ENCODE measurements around the gene ATP8B1.

Gene ATP8B1

DNA sequence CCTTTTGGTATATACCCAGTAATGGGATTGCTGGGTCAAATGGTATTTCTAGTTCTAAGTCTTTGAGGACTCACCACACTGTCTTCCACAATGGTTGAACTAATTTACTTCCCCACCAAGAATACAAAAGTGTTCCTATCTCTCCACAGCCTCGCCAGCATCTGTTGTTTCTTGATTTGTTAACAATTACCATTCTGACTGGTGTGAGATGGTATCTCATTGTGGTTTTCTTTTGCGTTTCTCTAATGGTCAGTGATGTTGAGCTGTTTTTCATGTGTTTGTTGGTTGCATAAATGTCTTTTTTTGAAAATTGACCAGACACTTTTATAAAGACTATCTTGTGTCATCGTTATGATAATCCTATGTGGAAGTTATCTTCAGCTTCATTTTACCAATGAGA is 16.0 kb upstream of the ATP8B1 start:
- no peak for DNase-seq (ENCODE audit: low spot score)

DNA sequence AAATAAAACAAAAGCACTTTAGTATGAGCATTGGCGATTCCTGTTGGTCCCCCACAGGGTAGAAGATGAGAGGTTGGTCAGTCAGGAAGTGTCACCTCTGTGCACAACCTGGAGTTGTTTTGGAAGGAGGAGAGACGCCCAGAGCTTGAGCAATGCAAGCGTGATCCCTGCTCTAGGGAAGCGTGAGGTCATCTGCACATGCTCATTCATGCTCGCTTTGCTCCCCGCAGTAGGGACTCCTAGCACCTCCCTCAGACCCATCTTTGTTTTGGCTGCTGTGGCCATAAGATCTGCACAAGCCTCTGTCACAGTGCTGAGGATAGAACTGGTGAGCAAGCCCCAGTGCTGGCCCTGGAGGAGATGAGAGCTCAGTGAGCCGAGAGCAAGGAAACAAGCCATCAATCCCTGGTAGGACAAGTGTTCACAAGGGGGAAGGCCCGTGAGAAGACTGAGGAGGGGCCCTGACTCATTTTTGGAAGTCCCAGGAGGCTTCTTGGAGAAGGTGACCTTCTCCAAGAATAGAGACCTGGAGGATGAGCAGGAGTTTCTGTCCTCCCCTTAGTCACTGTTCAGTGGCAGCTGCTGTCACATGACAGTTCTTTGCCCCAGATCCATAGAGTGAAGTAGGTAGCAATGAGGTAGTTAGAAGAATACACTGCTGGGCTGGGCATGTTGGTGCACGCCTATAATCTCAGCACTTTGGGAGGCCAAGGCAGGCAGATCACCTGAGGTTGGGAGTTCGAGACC is 13.3 kb upstream of the ATP8B1 start:
- no peak for DNase-seq (ENCODE audit: low spot score)

DNA sequence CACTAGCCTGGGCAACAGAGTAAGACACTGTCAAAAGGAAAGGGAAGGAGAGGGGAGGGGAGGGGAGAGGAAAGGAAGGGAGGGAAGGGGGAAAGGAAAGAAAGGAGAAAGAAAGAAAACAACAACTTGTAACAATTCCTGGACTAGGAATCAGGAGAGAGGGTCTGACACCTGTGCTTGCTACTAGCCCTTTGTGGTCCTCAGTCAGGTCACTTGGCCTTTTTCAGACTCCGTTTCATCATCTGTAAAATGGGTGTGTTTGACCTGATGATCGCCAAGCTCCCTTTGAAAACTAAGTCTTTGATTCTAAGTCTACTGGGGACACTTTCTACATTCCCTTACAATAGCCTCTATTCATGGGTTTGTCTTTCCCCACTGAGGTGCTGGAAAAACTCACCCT is 11.4 kb upstream of the ATP8B1 start:
- DNase-seq (ENCODE audit: low spot score), result no peak

DNA sequence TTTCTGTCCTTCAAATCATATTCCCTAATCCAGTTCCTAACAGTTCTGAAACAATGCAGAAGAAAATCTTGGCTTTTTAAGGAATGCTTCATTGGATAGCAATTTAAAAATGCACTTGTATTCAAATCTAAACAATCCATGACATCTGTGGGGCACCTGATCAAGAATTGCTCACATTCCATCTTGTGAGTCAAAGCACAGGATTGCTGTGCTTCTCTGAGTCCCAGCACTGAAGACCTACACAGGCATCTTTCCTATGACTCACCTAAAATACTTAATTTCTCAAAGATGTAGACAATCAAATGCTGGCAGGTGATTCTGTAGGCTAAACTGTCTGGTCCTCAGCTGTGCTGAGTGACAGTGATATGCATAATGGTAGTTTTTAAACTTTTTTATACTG is 10.1 kb upstream of the ATP8B1 start:
- no peak for DNase-seq (ENCODE audit: low spot score)

DNA sequence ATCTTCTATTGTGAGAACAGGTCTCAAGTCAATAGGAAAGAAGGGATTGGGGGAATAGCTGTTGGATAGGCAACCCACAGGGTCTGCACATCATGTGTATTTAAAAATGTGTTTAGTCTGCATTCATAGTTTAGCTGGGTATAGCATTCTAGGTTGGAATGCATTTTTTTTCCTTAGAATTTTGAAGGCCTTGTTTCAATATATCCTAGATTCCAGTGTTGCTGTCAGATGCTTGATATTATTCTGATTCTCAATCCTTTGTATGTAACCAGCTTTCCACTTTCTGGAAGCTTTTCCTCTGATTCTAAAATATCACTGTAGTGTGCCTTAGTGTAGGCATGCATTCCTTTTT is 9.0 kb upstream of the ATP8B1 start:
- DNase-seq (ENCODE audit: low spot score), result no peak

DNA sequence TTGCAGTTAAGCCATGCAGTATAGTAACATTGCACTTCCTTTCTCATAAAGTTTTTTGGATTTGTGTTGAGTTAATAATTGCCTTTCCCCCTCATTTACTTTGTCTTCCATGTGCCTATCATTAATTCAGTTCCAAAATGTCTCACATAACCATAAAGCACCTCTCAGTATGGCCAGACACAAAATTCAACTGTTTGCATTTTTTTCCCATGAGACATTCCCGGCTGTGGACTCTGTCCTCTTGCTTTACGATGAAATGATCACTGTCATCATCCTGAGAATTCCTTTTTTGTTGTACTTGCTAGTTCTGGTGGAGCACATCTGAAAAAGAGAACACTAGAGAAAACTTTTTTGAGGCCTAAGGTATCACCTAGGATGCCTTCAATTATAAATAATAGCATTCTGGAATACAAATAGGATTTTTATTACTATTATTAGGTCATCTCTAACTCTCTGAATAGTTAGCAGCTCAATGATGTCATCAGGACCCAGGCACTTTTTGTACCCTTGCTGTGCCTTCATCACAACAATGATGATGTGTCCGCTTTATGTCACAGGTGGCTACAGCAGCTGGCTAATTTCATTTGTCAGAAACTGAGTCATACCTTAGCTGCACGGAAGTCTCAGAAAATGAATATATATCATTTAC is 8.5 kb upstream of the ATP8B1 start:
- DNase-seq (ENCODE audit: low spot score), result no peak

DNA sequence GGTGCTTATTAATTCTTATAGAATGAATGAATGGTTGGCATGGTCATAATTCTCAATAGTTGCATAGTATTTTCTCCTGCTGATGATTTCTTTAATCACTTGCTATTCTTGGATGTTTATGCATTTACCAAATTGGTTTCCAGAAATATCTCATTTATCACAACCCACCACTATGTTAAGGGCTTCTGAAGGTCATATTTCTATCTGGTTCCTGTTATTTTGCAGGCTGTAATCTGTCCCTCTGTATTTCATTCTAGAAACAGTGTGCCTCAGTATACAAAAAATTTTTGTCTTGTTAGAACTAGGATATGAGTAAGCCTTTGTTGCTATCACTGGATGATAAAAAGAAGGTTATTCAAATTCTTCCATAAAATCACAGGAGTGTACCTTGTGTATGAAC is 6.1 kb upstream of the ATP8B1 start:
- no peak for DNase-seq (ENCODE audit: low spot score)

DNA sequence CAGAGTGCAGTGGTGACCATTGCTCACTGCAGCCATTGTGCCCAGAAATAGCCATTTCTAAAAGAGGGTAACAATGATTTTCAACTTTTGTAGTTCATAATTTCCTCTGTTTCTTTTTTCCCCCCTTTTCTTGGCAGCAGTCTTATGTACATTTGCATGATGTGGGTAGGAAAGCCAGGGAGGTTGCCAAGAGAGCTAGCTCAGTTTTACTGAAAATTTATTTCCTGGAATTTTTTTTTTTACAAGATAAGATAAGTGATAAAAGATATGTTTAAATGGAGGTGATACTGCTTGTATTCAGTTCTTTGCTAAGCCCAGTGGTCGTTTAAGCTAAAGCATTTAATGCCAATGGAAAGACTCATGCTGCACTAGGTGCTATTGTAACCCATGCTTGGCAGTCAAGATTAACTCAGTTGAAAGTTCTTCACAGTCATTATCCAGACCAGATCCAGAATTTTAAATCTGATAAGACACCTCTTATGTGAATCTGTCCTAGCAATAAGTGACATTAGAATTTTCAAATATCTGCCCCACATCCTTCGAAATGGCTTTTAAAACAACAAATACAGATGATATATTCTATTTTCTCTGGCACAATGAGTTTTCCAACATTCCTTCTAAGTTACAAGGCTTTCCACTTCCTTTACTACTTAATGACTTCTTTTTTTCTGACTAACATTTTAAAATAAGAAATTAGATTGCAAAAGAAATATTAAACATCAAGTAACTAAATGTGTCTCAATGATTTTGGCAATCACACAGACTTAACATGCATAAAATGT is 4.4 kb upstream of the ATP8B1 start:
- peak; percentile 22 for DNase-seq (ENCODE audit: low spot score)

DNA sequence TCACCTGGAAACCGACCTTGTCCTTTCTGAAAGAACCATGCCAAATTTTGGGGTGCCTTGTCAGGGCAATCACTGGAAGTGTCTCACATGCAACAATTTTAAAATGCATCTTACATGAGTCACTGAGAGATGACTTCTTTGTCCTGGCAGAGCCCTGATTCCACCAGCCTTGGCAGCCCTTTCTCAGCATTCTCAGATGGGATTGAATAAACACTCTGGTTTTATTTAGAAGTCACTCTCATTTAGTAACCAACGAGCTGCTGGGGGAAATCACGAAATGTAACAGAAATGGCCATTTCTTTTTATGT is 3.8 kb upstream of the ATP8B1 start:
- DNase-seq (ENCODE audit: low spot score), result peak; percentile 18

DNA sequence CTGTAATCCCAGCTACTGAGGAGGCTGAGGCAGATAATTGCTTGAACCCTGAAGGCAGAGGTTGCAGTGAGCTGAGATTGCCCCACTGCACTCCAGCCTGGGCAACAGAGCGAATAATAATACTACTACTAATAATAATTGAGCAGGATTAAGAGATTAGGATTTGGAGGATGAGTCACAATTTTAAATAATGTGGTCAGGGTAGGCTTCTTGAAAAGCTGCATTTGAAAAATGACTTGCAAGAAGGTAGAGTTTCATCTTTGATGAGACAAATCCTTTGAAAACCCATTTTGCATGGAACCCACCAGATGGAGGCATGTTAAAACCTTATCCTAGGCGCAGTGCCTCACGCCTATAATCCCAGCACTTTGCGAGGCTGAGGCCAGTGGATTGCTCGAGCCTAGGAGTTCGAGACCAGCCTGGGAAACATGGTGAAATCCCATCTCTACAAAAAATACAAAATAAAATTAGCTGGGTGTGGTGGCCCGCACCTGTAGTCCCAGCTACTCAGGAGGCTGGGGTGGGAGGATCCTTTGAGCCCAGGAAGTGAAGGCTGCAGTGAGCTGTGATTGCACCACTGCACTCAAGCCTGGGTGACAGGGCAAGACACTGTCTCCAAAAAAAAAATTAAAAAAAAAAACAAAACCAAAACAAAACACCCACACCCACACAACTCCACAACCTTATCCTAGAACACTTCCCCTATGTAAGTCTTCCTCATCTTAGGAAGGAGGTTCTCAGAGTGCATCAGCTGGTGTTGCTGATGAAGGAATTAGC is 3.3 kb upstream of the ATP8B1 start:
- DNase-seq (ENCODE audit: low spot score), result no peak

DNA sequence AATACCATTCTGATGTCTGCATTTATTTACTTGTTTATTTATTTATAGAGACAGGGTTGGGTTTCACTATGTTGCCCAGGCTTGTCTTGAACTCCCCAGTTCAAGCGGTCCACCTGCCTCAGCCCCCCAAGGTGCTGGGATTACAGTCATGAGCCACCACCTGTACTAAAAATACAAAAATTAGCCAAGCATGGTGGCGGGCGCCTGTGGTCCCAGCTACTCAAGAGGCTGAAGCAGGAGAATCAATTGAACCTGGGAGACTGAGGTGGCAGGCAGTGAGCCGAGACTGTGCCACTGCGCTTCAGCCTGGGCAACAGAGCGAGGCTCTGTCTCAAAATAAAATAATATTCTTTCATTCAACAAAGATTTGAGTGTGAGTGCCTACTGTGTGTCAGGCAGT is 2.0 kb upstream of the ATP8B1 start:
- no peak for DNase-seq (ENCODE audit: low spot score)

DNA sequence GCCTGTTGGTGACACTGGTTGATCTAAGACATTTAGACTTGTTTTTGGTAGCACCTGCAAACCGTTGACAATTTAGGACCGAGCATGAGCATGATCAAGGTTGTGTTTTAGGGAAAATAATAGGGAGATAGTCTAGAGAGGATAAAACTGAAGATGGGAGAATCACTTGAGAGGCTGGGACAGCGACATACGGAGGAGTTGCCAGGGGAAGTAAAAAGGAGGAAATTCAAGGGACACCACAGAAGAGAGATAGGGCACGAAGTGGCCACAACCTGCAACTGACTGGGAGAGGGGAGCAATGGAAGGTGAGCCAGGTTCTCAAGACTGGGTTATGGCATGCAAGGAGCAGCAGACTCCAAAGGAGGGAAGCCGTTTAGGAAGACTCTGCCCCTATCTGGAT is 1.4 kb upstream of the ATP8B1 start:
- DNase-seq (ENCODE audit: low spot score), result no peak

DNA sequence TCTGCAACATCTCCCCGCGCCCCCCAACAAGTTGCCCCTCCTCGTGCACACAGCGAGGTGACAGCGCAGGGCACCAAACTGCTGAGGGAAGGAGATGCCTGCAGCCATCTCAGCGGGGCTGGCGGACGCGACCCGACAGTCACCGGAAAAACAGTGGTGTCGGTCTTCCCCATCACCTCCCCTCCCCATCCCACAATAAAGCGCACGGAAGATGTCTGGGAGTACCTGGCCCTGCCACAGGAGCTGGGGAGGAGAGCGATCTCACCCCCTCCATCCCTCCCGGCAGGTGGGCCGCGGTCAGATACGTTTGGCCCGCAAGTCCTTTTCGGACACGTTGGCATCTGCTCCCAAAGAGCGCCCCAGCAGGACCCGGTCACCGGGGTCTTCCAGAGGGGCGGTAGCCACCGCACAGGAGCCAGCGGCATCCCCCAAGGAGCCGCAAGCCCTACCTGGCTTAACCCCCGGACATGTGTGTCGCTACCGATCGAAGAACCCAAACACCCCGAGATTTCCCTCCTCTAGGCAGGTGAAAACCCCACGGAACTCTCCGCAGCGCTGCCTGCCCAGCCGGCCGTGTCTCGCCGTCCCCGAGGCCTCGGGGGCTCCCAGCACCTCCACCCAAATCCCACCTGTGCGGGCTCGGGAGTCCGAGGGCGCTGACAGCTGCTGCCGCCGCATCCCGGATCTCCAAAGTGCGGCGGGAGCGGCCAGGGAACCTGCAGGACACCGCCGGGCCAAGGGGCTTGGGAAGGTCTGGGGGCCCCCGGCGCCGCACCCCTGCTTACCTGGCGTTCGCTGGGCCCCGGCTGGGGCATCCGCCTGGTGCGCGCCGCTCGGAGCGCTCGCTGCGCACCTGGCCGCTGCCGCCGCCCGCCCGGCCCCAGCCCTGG is 657 bp downstream of the ATP8B1 start:
- DNase-seq (ENCODE audit: low spot score), result no peak

DNA sequence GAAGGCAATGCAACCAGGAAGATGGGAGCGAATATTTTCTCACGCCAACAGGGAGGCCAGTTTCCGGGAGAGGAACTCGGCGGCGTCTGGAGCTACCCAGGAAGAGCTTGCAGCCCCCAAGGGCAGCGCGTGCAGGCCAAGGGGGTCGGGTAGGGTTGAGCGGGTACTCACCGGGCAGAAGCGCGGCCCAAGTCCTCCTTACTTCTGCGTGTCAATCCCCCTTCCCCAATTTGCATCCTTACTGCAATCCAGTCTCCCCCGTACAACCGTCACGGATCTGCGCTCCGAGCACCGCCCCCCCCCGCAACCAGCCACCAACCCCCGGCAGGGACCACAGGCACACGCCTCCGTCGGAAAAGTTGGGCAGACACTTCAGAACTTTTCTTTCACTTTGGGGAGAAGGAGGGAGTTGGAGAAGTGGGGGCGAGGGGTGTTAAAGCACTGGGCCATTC is 1.3 kb downstream of the ATP8B1 start:
- DNase-seq (ENCODE audit: low spot score), result no peak

DNA sequence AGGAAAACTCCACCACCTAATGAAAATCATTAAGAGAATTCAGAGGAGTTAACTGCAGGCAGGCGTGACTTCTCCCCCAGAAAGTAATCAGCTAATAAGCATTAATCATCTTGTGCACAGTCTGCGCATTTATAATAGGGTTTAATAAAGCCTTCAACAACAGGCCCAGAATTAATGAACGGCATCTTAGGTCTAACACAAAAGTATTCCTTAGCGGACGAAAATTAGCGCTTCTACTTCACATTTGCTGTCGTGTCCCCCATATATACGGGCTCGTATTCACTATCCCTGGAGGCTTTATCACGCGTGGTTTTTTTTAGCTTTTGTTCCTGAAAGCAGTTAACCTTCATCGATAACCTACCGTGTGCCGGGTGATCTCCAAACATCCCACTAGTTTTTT is 1.8 kb downstream of the ATP8B1 start:
- no peak for DNase-seq (ENCODE audit: low spot score)

DNA sequence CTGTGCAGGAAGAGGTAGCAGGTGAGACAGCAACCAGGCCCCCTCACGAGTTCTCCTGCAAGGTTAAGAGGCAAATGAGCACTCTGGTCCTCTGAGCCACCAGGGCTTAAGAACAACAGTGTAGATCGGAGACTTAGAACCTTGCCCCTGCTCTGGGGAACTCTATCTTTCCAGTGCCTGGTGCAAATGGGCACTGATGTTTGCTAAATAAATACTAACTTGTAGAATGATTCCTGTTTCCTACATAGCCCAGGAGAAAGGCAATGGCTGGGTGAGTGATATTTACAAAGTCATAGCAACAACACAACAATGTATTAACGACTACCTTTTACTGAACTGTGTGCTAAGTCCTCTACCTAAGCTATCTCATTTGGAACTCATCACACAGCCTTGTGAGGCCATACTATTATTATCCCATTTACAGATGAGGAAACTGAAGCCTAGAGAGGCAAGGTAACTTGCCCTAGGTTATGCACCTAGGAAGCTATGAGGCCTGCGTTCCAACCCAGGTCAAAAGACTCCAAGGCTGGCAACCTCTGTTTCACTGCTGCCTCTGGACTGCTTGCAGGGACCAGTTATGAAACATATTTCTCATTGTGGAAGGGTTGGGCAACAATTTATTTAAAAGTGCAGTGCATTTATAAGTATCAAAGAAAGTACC is 4.3 kb downstream of the ATP8B1 start:
- DNase-seq (ENCODE audit: low spot score), result no peak

DNA sequence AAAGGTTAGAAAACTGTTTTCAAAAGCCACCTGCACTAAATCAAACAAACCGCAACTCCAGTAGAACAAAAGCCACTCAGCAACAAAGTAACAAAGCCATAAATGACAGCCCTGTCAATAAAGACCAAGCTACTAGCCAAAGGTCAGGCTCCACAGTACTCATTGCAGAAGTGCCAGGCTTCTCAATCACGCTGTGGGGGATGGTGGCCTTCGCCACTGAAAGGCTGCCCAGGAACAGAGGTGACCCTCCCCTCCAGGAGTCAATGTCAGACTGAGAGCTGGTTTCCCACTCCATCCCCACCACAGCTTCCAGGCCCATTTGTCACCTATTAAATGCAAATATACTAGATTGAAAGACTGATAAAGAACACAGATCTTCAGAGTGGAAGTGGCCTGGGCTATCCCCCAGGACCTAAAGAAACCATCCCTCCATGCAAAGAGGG is 5.9 kb downstream of the ATP8B1 start:
- DNase-seq (ENCODE audit: low spot score), result no peak

DNA sequence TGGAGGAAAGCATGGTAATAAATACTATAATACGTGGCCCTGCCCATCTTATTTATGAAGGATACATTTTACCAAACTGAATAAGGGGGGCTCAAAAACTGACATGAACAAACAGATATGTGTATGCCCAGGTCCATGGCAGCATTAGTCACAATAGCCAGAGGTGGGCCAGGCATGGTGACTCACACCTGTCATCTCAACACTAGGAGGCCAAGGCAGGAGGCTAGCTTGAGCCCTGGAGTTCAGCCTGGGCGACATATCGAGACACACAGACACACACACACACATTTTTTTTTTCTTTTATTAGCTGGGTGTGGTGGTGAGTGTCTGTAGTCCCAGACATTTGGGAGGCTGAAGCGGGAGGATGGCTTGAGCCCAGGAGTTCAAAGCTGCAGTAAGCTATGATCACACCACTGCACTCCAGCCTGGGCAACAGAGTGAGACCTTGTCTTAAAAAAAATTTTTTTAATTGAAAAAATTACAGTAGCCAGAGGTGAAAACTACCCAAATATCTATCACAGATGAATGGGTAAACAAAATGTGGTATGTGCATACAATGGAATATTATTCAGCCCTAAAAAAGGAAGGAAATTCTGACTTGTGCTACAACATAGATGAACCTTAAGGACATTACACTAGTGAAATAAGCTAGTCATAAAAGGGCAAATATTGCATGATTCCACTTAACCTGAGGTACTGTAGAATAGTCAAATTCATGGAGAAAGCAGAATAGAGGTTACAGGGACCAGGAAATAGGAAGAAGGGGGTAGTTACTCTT is 8.0 kb downstream of the ATP8B1 start:
- no peak for DNase-seq (ENCODE audit: low spot score)

DNA sequence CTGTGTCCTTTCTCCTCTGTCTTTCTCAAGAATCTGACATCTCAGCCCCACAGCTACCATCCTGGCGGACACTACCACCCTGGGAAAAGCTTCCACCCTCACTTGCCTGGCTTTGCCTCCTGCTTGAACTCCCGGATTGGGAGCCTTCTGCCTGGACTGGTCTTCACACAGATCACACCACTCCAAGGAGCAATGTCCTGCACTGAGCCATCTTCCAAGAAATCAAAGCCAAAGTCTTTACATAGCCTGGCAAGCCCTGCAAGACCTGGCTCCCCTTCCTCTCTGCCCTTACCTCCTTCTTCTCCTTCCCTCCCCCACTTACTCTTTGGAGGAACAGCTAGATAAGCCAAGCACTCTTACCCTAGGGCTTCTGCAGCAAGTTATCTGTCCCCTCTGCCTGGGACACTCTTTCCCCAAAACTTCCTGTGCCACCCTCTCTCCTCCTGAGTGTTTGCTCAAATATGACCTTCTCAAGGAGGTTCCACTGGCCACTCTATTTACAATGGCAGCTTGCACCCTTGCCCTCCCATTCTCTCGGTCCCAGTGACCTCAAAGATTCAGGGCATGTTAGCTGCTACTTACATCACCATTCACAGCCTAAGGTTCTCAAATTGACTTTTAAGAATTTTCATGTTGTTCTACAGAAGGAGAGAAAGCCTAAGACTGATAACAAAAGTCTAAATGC is 9.7 kb downstream of the ATP8B1 start:
- no peak for DNase-seq (ENCODE audit: low spot score)
